Activated CD8-positive, alpha-beta T cell treated with anti-CD3 and anti-CD28 coated beads, Interleukin-2, amount 10 ng/mL, durations not matched to agents 7 days and 5 days (primary cell): ENCODE measurements around the gene SPTBN1. TPM values are rescaled to one million over a fixed set of nuclear protein-coding genes. Genes with fewer than 3 reads are reported as not detected.

Source experiments
- ATAC-seq: fragments of 150-1000 bp; cut with Tn5 transposase; one replicate; pipeline ENCODE4 v1.10.0; 2021; ENCODE audit warnings: moderate library complexity
- CTCF ChIA-PET: fragments of 350-600 bp; sonication (Branson Sonifier 250); formaldehyde crosslinking; loops from one replicate; lab custom pipeline; 2021; ENCODE audit warnings: antibody characterized with exemption; lab: Charles Lee
- POLR2A ChIA-PET: fragments of 350-600 bp; sonication (Branson Sonifier 250); formaldehyde crosslinking; loops from one replicate; lab custom pipeline; 2021; ENCODE audit warnings: antibody characterized with exemption; lab: Charles Lee
- DNase-seq: peaks from one replicate; pipeline ENCODE4 v3.0.0-alpha.2; 2020
- H3K27ac Mint-ChIP-seq: one replicate; pipeline ENCODE4 v1.8.0; 2021; ENCODE audit warnings: mild to moderate bottlenecking, mixed read lengths
- H3K27me3 Mint-ChIP-seq: one replicate; pipeline ENCODE4 v1.8.0; 2021; ENCODE audit warnings: low read depth, mixed read lengths
- H3K36me3 Mint-ChIP-seq: one replicate; pipeline ENCODE4 v1.8.0; 2021; ENCODE audit warnings: low read depth, mixed read lengths
- H3K4me1 Mint-ChIP-seq: one replicate; pipeline ENCODE4 v1.8.0; 2021; ENCODE audit warnings: low read depth, mixed read lengths
- H3K4me3 Mint-ChIP-seq: one replicate; pipeline ENCODE4 v1.8.0; 2021; ENCODE audit warnings: mild to moderate bottlenecking, mixed read lengths
- H3K9me3 Mint-ChIP-seq: one replicate; pipeline ENCODE4 v1.8.0; 2022; ENCODE audit warnings: mixed read lengths; ENCODE audit not compliant: insufficient read depth
- total RNA-seq, 2 experiments: library from RNA; stranded (reverse); gene quantifications; one replicate each; pipeline ENCODE4 v1.2.3, GENCODE V29; 2021

The SPTBN1 gene
- total RNA-seq, 2 experiments from 2014 or later: 140 to 147 TPM

GRCh38 chr2:54615832-54616534, 159.9 kb downstream of the SPTBN1 start:
- H3K27me3 Mint-ChIP-seq: no peaks in the 10 kb centered on the region
- no peaks in the 10 kb centered on the region for H3K9me3 Mint-ChIP-seq
- no peak for DNase-seq
- peaks cover 70% of the 10 kb centered on the region for H3K36me3 Mint-ChIP-seq
- no peak overlapping the region for H3K27ac Mint-ChIP-seq
- no peak overlapping the region for H3K4me3 Mint-ChIP-seq
- ChIA-PET POLR2A (interaction anchor here (1.0 kb wide), 1 partner anchor 9 kb away, joined by 3 read pairs; no protein-coding TSS in a partner anchor), CTCF (interaction anchor here (1.1 to 1.4 kb wide), 3 partner anchors 43 to 89 kb away, joined by 3 to 5 read pairs (median 3); no protein-coding TSS in a partner anchor)
- H3K4me1 Mint-ChIP-seq: peaks cover 18% of the 10 kb centered on the region
- ATAC-seq: no peak

- H3K36me3 Mint-ChIP-seq: peaks cover 74% of the 10 kb centered on the region
- H3K9me3 Mint-ChIP-seq: no peaks in the 10 kb centered on the region
- no peaks in the 10 kb centered on the region for H3K27me3 Mint-ChIP-seq
- no peak overlapping the region for H3K4me3 Mint-ChIP-seq
- H3K27ac Mint-ChIP-seq: no peak overlapping the region
- CTCF ChIA-PET: no interaction called here
- ATAC-seq (no peak), DNase-seq (no peak)
- POLR2A ChIA-PET: interaction anchor here (1.0 kb wide), 1 partner anchor 8 kb away, joined by 3 read pairs; no protein-coding TSS in a partner anchor
- H3K4me1 Mint-ChIP-seq: peaks cover 18% of the 10 kb centered on the region
Measured at GRCh38 chr2:54617409-54617808, 161.3 kb downstream of the SPTBN1 start.

- ChIA-PET POLR2A (interaction anchor here (0.7 kb wide), 1 partner anchor 60 kb away, joined by 4 read pairs; no protein-coding TSS in a partner anchor), CTCF (interaction anchor here (0.7 to 1.2 kb wide), 3 partner anchors 14 to 88 kb away, joined by 3 to 5 read pairs (median 3); no protein-coding TSS in a partner anchor)
- no peaks in the 10 kb centered on the region for H3K27me3 Mint-ChIP-seq
- no peaks in the 10 kb centered on the region for H3K9me3 Mint-ChIP-seq
- peak overlapping the region; percentile 53 for H3K27ac Mint-ChIP-seq
- H3K4me3 Mint-ChIP-seq: no peak overlapping the region
- H3K36me3 Mint-ChIP-seq: peaks cover 76% of the 10 kb centered on the region
- ATAC-seq (no peak), DNase-seq (no peak)
- H3K4me1 Mint-ChIP-seq: peaks cover 18% of the 10 kb centered on the region
Measured at GRCh38 chr2:54618646-54619565, 162.8 kb downstream of the SPTBN1 start.

DNA sequence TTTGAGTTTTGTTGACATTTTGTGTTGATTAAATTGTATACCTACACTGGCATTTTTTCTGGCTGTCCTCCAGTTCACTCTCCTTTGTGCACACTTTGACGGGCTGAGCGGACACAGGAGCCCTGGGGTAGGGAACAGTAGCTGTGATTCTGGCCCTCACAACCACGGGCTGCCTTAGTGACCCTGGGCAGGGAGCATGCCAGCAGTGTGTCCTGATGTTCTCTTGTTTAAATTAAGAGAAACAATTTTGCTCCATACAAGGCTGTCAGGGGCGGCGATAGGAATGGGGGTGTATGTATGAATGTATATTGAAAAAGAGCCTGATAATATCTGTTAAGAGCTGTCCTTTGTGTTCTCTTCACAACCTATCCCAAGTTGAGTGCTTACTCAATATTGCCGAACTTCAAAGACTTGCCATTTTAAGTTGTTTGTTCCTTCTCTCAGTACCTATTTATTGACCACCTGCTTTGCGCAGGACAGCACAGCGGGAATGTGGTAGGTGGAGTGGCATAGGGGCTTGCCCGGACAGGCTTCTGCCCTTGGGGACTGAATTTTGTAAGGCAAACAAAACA, 163.6 kb downstream of the SPTBN1 start:
- H3K27ac Mint-ChIP-seq: peak overlapping the region; percentile 51

GRCh38 chr2:54620948-54621347, 164.8 kb downstream of the SPTBN1 start:
- no peaks in the 10 kb centered on the region for H3K9me3 Mint-ChIP-seq
- peaks cover 18% of the 10 kb centered on the region for H3K4me1 Mint-ChIP-seq
- DNase-seq (no peak), ATAC-seq (no peak)
- no peak overlapping the region for H3K27ac Mint-ChIP-seq
- POLR2A ChIA-PET: no interaction called here
- CTCF ChIA-PET: interaction anchor here (1.2 kb wide), 1 partner anchor 99 kb away, joined by 4 read pairs; no protein-coding TSS in a partner anchor
- peaks cover 73% of the 10 kb centered on the region for H3K36me3 Mint-ChIP-seq
- H3K27me3 Mint-ChIP-seq: no peaks in the 10 kb centered on the region
- H3K4me3 Mint-ChIP-seq: no peak overlapping the region

More for the DNA sequence above, 163.6 kb downstream of the SPTBN1 start:
- ChIA-PET CTCF (interaction anchor here (0.7 to 0.9 kb wide), 2 partner anchors 15 to 89 kb away, joined by 3 read pairs; no protein-coding TSS in a partner anchor), POLR2A (no interaction called here)
- Mint-ChIP-seq H3K36me3 (peaks cover 76% of the 10 kb centered on the region), H3K4me3 (no peak overlapping the region), H3K27me3 (no peaks in the 10 kb centered on the region), H3K4me1 (peaks cover 18% of the 10 kb centered on the region), H3K9me3 (no peaks in the 10 kb centered on the region)
- no peak for DNase-seq
- ATAC-seq: no peak

DNA sequence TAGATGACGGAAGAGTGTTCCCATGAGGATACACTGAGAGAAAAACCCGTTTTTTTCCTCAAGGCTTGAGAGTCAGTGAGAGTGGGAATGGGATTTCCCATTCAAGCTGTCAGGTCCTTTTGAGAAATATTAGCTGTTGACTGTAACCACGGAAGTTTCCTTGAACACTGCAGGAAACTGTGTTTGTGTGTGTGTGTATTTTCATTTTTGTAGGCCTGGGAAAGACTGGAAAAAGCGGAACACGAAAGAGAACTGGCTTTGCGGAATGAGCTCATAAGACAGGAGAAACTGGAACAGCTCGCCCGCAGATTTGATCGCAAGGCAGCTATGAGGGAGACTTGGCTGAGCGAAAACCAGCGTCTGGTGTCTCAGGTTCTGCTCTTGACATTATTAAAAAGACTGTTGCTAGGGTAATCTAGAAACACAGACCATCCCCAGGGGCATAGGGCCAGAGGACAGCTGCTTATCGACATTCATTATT, 168.5 kb downstream of the SPTBN1 start:
- POLR2A ChIA-PET: interaction anchor here (0.7 to 0.8 kb wide), 2 partner anchors 8 to 58 kb away, joined by 3 to 5 read pairs; no protein-coding TSS in a partner anchor
- H3K4me1 Mint-ChIP-seq: no peaks in the 10 kb centered on the region
- H3K4me3 Mint-ChIP-seq: no peak overlapping the region
- peaks cover 76% of the 10 kb centered on the region for H3K36me3 Mint-ChIP-seq
- H3K27me3 Mint-ChIP-seq: no peaks in the 10 kb centered on the region
- H3K27ac Mint-ChIP-seq: no peak overlapping the region
- CTCF ChIA-PET: interaction anchor here (0.8 to 2.5 kb wide), 7 partner anchors 9 to 102 kb away, joined by 3 to 13 read pairs (median 3); no protein-coding TSS in a partner anchor
- H3K9me3 Mint-ChIP-seq: no peaks in the 10 kb centered on the region
- DNase-seq (no peak), ATAC-seq (no peak)

GRCh38 chr2:54626131-54626530, 170.0 kb downstream of the SPTBN1 start:
- ATAC-seq: no peak
- H3K36me3 Mint-ChIP-seq: peaks cover 76% of the 10 kb centered on the region
- H3K27ac Mint-ChIP-seq: no peak overlapping the region
- DNase-seq: no peak
- POLR2A ChIA-PET: interaction anchor here (0.9 kb wide), 1 partner anchor 67 kb away, joined by 3 read pairs; no protein-coding TSS in a partner anchor
- H3K27me3 Mint-ChIP-seq: no peaks in the 10 kb centered on the region
- no peaks in the 10 kb centered on the region for H3K9me3 Mint-ChIP-seq
- H3K4me3 Mint-ChIP-seq: no peak overlapping the region
- no peaks in the 10 kb centered on the region for H3K4me1 Mint-ChIP-seq
- CTCF ChIA-PET: interaction anchor here (1.1 to 1.4 kb wide), 2 partner anchors 11 to 66 kb away, joined by 3 read pairs; no protein-coding TSS in a partner anchor

DNA sequence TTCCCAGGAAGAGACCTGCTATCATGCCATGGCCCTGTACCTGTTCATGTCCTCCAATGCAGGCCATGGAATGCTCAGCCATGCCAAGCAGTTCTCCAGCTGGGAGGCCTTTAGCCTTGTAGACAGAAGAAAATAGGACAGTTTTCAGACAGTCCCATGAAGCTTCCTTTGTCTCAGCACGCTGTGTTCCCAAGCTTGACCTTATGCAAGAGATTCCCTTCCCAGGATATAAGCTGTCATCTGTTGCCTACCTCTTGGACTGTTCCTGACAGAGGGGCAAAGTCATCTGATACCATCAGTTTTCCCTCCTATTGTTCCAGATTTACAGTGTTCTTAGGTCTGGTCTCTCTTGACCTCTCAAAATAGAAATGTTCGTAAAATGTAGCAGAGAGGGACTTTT, 170.8 kb downstream of the SPTBN1 start:
- H3K27me3 Mint-ChIP-seq: no peaks in the 10 kb centered on the region
- ChIA-PET POLR2A (interaction anchor here (0.9 kb wide), 1 partner anchor 68 kb away, joined by 3 read pairs; no protein-coding TSS in a partner anchor), CTCF (interaction anchor here (1.2 kb wide), 1 partner anchor 38 kb away, joined by 3 read pairs; no protein-coding TSS in a partner anchor)
- DNase-seq: no peak
- no peaks in the 10 kb centered on the region for H3K9me3 Mint-ChIP-seq
- peaks cover 77% of the 10 kb centered on the region for H3K36me3 Mint-ChIP-seq
- no peaks in the 10 kb centered on the region for H3K4me1 Mint-ChIP-seq
- H3K4me3 Mint-ChIP-seq: no peak overlapping the region
- ATAC-seq: no peak
- no peak overlapping the region for H3K27ac Mint-ChIP-seq

DNA sequence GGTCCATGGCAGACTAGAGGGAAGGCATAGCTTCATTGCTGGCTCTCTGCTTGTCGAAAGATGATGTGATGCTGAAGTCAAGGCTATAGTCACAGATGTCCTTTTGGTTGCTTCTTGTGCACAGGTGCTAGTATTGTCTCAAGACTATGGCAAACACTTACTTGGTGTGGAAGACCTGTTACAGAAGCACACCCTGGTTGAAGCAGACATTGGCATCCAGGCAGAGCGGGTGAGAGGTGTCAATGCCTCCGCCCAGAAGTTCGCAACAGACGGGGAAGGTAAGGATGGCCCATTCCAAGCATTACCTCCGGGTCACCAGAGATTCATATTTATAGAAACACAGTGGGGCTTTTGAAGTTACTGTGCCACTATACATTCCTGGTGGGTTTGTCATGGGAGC, 171.8 kb downstream of the SPTBN1 start:
- no peak for ATAC-seq
- H3K4me3 Mint-ChIP-seq: no peak overlapping the region
- H3K9me3 Mint-ChIP-seq: no peaks in the 10 kb centered on the region
- H3K4me1 Mint-ChIP-seq: peaks cover 2% of the 10 kb centered on the region
- peaks cover 78% of the 10 kb centered on the region for H3K36me3 Mint-ChIP-seq
- no peak overlapping the region for H3K27ac Mint-ChIP-seq
- no peak for DNase-seq
- H3K27me3 Mint-ChIP-seq: no peaks in the 10 kb centered on the region
- CTCF ChIA-PET: interaction anchor here (1.2 kb wide), 1 partner anchor 37 kb away, joined by 3 read pairs; no protein-coding TSS in a partner anchor
- POLR2A ChIA-PET: no interaction called here

DNA sequence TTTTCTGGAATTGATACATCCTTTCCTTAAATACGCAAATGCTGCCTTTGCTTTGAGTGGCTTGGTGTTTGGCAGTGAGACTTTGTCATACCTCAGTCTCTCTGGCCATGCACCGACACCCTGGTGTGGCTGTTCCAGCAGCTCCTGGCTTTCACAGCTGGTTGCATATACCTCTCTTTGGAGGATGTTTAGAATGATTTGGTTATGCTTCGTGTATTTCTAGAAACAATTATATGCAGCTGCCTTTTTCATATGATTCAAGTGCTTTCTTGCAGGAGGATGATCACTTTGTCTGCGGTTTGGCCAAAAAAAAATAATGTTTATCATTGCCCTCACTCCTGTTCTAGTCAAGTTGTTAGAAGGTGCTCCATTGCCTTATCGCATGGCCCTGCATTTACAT, 172.3 kb downstream of the SPTBN1 start:
- ATAC-seq (no peak), DNase-seq (no peak)
- no peaks in the 10 kb centered on the region for H3K9me3 Mint-ChIP-seq
- H3K27me3 Mint-ChIP-seq: no peaks in the 10 kb centered on the region
- H3K27ac Mint-ChIP-seq: no peak overlapping the region
- no peak overlapping the region for H3K4me3 Mint-ChIP-seq
- POLR2A ChIA-PET: interaction anchor here (0.6 to 1.1 kb wide), 2 partner anchors 48 to 657 kb away, joined by 3 read pairs; no protein-coding TSS in a partner anchor
- H3K4me1 Mint-ChIP-seq: peaks cover 2% of the 10 kb centered on the region
- peaks cover 78% of the 10 kb centered on the region for H3K36me3 Mint-ChIP-seq
- CTCF ChIA-PET: interaction anchor here (0.9 kb wide), 1 partner anchor 23 kb away, joined by 3 read pairs; no protein-coding TSS in a partner anchor
